ENCODE measurements around the gene ADCY10.
A peak's percentile ranks its signal among the peaks of the same experiment; 100 is the strongest.
"Not testable (repeated sequence)": the region's sequence is repeated elsewhere in the genome, so short reads cannot be mapped to it uniquely, and the experiment has no call there.

The ADCY10 gene

GRCh38 chr1:167881069-167881468 is 32.9 kb downstream of the ADCY10 start:
- DNase-seq: no peak

- DNase-seq: no peak
These were observed 33.3 kb downstream of the ADCY10 start for GRCh38 chr1:167880580-167881021.

DNA sequence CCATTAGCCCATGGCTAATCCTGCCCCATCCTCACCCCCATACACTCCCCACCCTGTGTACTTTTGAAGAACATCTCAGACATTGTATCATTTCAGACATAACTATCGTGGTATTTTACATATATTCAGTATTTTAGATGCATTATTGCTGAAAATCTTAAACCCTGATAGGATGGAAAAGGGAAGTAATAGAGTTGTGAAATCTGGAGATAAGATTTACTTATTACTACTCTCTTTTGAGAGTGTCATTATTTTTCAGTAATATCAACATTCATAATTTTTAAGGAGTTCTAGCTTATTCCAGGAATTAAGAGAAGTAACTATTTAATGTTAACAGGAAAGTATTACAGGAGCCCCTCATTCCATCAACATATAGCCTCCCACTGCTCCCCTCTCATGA is 34.4 kb downstream of the ADCY10 start:
- DNase-seq: peak in 1 of 4 experiments; percentile 19

DNA sequence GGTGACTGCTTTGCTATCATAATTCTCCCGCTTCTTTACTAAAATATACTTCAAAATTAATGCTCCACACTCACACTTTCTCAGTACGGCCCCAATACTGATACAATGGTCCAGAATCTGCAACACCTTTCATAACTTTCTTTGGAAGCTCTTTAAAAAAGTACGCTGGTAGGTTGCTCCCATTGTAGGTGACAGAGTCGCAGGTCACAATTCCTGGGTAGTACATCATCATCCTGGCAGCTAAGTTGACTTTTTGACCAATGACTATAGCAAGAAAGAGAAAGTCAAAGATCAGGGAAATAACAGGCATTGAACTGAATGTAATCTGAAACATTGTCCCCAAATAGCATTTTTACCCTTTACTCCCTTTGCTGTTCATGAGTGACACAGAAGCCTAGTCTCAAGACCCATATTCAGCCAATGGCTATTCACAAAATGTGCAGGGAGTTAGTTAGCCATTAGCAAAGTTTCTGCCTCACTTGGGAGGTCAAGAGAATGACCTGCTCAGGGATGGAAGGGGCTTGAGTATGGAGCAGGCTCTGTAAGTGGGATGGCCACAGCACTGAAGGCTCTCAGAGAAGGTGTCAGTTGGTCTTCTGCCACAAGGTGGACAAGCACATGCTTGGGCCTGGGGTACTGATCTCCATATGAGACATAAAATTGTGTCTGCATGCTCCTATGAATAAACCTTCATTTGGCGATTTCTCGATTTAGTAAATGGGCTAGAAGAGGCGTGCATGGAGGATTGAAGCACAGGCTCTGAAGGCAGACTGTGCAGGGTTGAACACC is 35.4 kb downstream of the ADCY10 start:
- DNase-seq: no peak

- no peak for DNase-seq
These were observed 37.2 kb downstream of the ADCY10 start for GRCh38 chr1:167876597-167877175.

DNA sequence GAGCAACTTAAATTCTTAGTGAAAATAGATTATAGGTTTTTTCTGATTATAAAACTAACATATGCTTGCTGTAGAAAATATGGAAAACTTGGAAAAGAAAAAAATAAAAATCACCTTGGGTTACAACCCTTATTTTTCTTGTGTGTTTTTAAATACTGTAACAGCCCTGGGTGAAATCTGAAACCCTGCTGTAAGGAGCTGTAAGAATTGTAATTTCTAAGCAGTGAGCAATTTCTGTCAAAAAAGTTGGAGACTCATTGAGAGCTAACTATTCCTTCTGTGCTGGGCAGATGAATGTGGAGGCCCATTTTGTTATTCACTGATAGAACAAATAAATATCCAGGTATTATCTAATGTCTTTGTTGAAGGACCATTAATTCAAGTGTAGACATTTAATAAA is 42.6 kb downstream of the ADCY10 start:
- DNase-seq: no peak

- DNase-seq: not testable (repeated sequence)
These were observed 44.6 kb downstream of the ADCY10 start for GRCh38 chr1:167869157-167870001.

DNA sequence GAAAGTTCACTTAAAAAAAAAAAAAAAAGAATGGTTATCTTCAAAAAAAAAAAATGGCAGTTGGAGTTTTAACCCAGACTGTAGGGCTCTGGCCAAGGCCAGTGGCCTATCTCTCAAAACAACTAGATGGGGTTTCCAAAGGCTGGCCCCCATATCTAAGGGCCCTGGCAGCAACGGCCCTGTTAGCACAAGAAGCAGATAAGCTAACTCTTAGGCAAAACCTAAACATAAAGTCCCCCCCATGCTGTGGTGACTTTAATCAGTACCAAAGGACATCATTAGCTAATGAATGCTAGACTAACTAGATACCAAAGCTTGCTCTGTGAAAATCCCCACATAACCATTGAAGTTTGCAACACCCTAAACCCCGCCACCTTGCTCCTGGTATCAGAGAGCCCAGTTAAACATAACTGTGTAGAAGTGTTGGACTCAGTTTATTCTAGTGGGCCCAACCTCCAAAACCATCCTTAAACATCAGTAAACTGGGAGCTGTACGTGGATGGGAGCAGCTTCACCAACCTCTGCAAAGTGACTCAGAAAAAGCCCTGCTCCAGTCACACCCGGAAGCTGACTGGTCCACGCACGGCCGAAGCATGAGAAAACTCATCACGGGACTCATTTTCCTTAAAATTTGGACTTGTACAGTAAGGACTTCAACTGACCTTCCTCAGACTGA is 47.1 kb downstream of the ADCY10 start:
- not testable (repeated sequence) for DNase-seq

- DNase-seq: not testable (repeated sequence)
These were observed 47.6 kb downstream of the ADCY10 start for GRCh38 chr1:167866326-167866725.

- DNase-seq: not testable (repeated sequence)
These were observed 48.1 kb downstream of the ADCY10 start for GRCh38 chr1:167865804-167866308.

DNA sequence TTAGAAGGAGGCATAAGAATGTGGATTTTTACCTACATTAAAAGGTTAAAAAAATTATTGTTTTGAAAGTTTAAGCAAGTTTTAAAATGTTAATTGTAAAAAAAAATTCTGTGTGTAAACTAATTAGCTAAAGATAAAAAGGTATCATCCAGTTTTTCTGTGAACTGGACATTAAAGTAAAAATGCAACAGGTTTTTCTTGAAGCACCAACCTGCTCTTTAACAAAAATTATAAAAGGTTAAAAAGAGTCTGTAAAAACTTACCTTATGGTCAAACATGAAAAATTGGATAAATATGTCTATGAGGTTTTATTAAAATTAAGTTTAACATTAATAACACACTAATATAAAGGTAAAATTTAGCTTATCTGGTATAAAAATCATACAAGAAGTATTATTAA is 48.7 kb downstream of the ADCY10 start:
- not testable (repeated sequence) for DNase-seq

- DNase-seq: no peak
These were observed 49.4 kb downstream of the ADCY10 start for GRCh38 chr1:167864392-167865032.

DNA sequence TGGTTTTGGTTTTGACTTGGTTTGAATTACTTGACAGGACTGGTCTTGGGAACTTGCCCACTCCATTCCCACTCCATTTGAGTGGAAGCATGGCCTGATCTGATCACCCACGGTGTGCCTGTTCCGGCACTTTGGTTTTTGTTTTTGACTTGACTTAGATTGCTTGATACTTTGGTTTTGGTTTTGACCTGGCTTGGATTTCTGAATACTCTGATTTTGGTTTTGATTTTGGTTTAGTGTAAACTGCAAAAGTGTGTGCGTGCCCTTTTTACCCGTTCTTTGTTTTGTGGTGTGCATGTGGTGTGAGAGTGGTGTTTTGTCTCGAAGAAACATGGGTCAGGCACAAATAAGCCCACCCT is 50.0 kb downstream of the ADCY10 start:
- no peak for DNase-seq

GRCh38 chr1:167863191-167863920 is 50.6 kb downstream of the ADCY10 start:
- DNase-seq: not testable (repeated sequence)

DNA sequence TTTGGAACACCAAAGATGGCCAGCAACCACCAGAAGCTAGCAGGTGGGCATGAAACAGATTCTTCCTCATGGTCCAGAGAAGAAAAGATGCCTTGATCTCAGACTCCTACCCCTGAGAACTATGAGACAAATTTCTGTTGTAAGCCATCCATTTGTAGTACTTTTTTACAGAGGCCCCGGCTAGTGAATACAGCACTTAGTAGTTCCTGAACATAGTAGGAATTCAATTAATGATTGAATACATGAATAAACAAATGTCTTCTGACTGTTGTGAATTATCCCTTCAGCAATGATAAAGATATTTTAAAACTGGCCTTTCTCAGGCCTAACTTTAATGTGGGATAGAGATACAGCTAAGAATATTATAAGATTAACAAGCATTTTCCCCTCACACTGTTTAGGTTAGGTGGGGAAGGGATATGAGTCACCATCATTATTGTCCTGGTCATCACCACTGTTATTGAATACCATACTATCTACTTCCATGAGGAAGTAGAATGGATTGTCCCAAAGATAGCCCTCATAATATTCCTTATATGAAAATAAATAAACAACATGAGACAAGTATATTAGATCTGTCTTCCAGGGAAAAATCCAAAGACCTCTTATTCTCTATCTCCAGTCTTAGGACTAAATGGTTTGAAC is 51.4 kb downstream of the ADCY10 start:
- peak in 1 of 4 experiments; percentile 8 for DNase-seq

- no peak for DNase-seq
These were observed 52.1 kb downstream of the ADCY10 start for GRCh38 chr1:167861664-167862381.

DNA sequence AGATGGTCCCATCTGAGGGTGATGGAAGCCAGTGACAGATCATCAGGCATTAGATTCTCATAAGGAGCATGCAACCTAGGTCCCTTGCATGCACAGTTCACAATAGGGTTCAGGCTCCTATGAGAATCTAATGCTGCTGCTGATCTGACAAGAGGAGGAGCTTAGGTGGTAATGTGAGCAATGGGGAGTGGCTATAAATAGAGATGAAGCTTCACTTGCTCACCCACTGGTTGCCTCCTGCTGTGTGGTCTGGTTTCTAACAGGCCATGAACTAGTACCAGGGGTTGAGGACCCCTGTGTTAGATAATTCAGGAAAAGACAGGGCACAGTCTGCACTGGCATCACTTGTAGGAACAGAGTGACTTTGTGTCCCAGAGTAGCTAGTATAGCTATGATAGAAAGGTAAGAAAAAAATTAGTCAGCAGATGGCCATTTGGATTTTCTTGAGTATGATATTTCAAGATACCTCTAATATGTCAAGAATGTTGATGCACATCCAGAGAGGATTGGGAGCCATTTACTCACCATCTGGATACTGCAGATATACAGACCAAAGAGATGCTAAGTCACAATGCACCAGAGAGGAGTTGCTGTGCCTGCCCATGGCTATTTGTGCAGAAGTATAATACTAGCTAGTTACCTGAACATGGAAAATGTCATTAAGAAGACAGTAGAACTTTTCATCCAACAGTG is 53.6 kb downstream of the ADCY10 start:
- DNase-seq: no peak

DNA sequence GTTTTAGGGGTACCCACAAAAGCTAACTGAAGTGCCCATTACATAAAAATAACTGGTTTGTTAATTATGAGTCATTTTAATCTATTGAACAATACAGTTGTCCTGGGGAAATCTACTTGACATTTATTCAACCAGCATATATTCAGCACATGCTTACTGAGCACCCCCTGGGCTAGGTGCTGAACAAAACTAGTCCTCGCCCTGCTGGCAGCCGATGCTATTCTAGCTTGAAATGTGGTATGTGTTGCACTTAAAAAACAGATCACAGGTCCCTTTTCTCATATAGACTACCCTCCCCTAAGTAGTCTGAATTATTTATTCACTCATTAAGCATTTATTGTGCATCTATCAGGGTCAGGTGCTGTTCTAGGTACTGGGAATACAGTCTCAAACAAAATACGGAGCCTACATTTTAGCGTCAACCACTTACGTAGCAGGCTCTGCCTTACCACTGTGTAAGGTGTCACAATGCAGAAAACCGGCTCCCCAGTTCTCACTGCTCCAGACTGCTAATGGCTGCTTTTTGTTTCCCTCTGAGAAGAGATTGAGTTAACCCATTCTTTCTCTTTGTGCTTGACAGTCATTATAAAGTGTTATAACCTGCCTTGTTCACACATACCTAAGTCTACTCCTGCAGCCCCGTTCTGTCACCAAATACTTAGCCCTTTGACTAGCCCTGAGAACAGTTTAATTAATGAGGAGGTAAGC is 57.1 kb downstream of the ADCY10 start:
- DNase-seq: no peak

DNA sequence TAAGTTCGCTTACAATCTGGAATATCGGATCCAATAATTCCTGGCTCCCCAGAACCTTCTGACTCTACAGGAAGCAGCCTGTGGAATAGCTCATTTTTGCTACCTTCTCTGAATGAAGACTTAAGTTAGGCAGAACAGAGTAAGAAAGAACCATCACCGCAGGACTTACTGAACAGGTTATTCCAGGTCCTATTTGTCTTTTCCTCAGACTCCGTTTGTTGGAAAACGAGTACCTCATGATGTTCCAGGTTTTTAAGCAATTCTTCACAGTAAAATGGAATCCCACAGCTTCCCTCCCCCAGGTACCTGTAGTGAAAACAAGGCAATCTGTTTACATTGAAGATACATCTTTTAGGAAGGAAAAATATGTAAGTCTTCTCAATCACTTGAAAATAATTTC is 59.8 kb downstream of the ADCY10 start:
- no peak for DNase-seq
